HepG2 (cell line): ENCODE data around the gene NEDD4L. TPM values are rescaled to one million over a fixed set of nuclear protein-coding genes. Genes with fewer than 3 reads are reported as not detected.

Experiments used
- GMEB1 ChIP-seq: sonication (generic); formaldehyde crosslinking; IDR thresholded peaks from 2 replicates; pipeline ENCODE4 v1.5.1; 2020; ENCODE audit warnings: missing genetic modification reagents, mild to moderate bottlenecking, borderline replicate concordance
- MAFK ChIP-seq, 2 experiments: IDR thresholded peaks in 1 of 2; conservative IDR thresholded peaks in 1 of 2; 2 replicates each; pipeline ENCODE4 v1.6.1; 2011; ENCODE audit warnings: improper control_type of control experiment in 2 of 2, low read length in 2 of 2
- MIER2 ChIP-seq: IDR thresholded peaks from 2 replicates; pipeline ENCODE4 v1.6.1; 2016; ENCODE audit warnings: missing biosample characterization, missing genetic modification reagents
- MLLT10 ChIP-seq: sonication (generic); formaldehyde crosslinking; IDR thresholded peaks from 2 replicates; pipeline ENCODE4 v1.4.0; 2020; ENCODE audit warnings: missing genetic modification reagents
- NBN ChIP-seq: fragments of 450-650 bp; conservative IDR thresholded peaks from 2 replicates; pipeline ENCODE4 v1.6.1; 2017
- NFYB ChIP-seq: sonication (generic); formaldehyde crosslinking; IDR thresholded peaks from 2 replicates; pipeline ENCODE4 v1.4.0; 2020; ENCODE audit warnings: missing genetic modification reagents
- SAP130 ChIP-seq: IDR thresholded peaks from 2 replicates; pipeline ENCODE4 v1.6.1; 2016; ENCODE audit warnings: low read depth
- TFAP4 ChIP-seq: sonication (generic); IDR thresholded peaks from 2 replicates; pipeline ENCODE4 v1.6.1; 2016; ENCODE audit warnings: low read depth, borderline replicate concordance
- ZBTB7B ChIP-seq: sonication (generic); formaldehyde crosslinking; IDR thresholded peaks from 2 replicates; pipeline ENCODE4 v1.4.0; 2020; ENCODE audit warnings: missing genetic modification reagents
- ZEB1 ChIP-seq: IDR thresholded peaks from 2 replicates; pipeline ENCODE4 v1.6.1; 2012; ENCODE audit warnings: mild to moderate bottlenecking, low read depth, inconsistent platforms; ENCODE audit not compliant: insufficient replicate concordance
- ZNF10 ChIP-seq: sonication (generic); formaldehyde crosslinking; IDR thresholded peaks from 2 replicates; pipeline ENCODE4 v1.4.0; 2020; ENCODE audit warnings: mild to moderate bottlenecking, low read depth, missing genetic modification reagents, borderline replicate concordance
- ZNF317 ChIP-seq: sonication (generic); formaldehyde crosslinking; IDR thresholded peaks from 2 replicates; pipeline ENCODE4 v1.5.0; 2020; ENCODE audit warnings: mild to moderate bottlenecking, missing genetic modification reagents
- ZNF672 ChIP-seq: sonication (generic); formaldehyde crosslinking; IDR thresholded peaks from 2 replicates; pipeline ENCODE4 v1.8.1; 2022; ENCODE audit warnings: missing genetic modification reagents
- polyA plus RNA-seq, 8 experiments: library from polyadenylated mRNA; depleted of rRNA in 3 of 8; stranded (reverse) in 7 of 8; unstranded in 1 of 8; fragments of >200 nt; fragmentation: Illumina TruSeq in 4 of 8; extraction: Trizol in 4 of 8; gene quantifications; 2 replicates each; pipeline versions ENCODE4 v1.2.1 to v1.2.3, GENCODE V29; 2011 to 2016; ENCODE audit warnings: low read depth in 4 of 8, missing spikeins in 1 of 8, mixed read lengths in 1 of 8; ENCODE audit not compliant: insufficient read depth in 1 of 8
- total RNA-seq, 5 experiments: library from RNA; depleted of rRNA; stranded (reverse); fragments of >200 nt; fragmentation: Illumina TruSeq; extraction: Trizol; gene quantifications; 2 replicates each; pipeline ENCODE4 v1.2.3, GENCODE V29; 2016; ENCODE audit warnings: low read depth in 1 of 5
- TF ChIP-seq, protein P1 (sequence below): sonication (generic); formaldehyde crosslinking; IDR thresholded peaks from 2 replicates; pipeline ENCODE4 v1.5.0; 2020; ENCODE audit warnings: mild to moderate bottlenecking, missing genetic modification reagents, borderline replicate concordance
- TF ChIP-seq, protein P2 (sequence below): sonication (generic); formaldehyde crosslinking; IDR thresholded peaks from 2 replicates; pipeline ENCODE4 v1.5.0; 2020; ENCODE audit warnings: missing genetic modification reagents
- TF ChIP-seq, protein P3 (sequence below): sonication (generic); formaldehyde crosslinking; IDR thresholded peaks from 2 replicates; pipeline ENCODE4 v1.4.0; 2020; ENCODE audit warnings: missing genetic modification reagents

Gene NEDD4L
- total and polyA plus RNA-seq, 2 of the 13 experiments (the other 11 are each of a cell fraction or from before 2014, with no cell fraction given), result 168 to 390 TPM

- TF ChIP-seq, protein P1, sequence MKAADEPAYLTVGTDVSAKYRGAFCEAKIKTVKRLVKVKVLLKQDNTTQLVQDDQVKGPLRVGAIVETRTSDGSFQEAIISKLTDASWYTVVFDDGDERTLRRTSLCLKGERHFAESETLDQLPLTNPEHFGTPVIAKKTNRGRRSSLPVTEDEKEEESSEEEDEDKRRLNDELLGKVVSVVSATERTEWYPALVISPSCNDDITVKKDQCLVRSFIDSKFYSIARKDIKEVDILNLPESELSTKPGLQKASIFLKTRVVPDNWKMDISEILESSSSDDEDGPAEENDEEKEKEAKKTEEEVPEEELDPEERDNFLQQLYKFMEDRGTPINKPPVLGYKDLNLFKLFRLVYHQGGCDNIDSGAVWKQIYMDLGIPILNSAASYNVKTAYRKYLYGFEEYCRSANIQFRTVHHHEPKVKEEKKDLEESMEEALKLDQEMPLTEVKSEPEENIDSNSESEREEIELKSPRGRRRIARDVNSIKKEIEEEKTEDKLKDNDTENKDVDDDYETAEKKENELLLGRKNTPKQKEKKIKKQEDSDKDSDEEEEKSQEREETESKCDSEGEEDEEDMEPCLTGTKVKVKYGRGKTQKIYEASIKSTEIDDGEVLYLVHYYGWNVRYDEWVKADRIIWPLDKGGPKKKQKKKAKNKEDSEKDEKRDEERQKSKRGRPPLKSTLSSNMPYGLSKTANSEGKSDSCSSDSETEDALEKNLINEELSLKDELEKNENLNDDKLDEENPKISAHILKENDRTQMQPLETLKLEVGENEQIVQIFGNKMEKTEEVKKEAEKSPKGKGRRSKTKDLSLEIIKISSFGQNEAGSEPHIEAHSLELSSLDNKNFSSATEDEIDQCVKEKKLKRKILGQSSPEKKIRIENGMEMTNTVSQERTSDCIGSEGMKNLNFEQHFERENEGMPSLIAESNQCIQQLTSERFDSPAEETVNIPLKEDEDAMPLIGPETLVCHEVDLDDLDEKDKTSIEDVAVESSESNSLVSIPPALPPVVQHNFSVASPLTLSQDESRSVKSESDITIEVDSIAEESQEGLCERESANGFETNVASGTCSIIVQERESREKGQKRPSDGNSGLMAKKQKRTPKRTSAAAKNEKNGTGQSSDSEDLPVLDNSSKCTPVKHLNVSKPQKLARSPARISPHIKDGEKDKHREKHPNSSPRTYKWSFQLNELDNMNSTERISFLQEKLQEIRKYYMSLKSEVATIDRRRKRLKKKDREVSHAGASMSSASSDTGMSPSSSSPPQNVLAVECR (CRISPR knock-in tag), result peak; percentile 27; the same call in 1 of the 2 replicates
- TF ChIP-seq NBN (no peak), MIER2 (CRISPR knock-in tag) (no peak), GMEB1 (CRISPR knock-in tag) (no peak), TFAP4 (peak; percentile 36; the same call in 1 of the 2 replicates), SAP130 (CRISPR knock-in tag) (peak; percentile 76), ZEB1 (peak; percentile 39), NFYB (no peak), ZNF317 (CRISPR knock-in tag) (no peak), MLLT10 (CRISPR knock-in tag) (no peak), ZNF10 (CRISPR knock-in tag) (no peak), MAFK (conservative IDR thresholded peaks at IDR 0.05 in 1 of 2, IDR thresholded peaks at IDR 0.05 in 1 of 2; ENCODE audit: low read length in 2 of 2) (peak; percentile 62 to 86), ZBTB7B (CRISPR knock-in tag) (peak; percentile 84), ZNF672 (CRISPR knock-in tag) (no peak)
- TF ChIP-seq, protein P2, sequence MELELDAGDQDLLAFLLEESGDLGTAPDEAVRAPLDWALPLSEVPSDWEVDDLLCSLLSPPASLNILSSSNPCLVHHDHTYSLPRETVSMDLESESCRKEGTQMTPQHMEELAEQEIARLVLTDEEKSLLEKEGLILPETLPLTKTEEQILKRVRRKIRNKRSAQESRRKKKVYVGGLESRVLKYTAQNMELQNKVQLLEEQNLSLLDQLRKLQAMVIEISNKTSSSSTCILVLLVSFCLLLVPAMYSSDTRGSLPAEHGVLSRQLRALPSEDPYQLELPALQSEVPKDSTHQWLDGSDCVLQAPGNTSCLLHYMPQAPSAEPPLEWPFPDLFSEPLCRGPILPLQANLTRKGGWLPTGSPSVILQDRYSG (CRISPR knock-in tag), result no peak
- TF ChIP-seq, protein P3, sequence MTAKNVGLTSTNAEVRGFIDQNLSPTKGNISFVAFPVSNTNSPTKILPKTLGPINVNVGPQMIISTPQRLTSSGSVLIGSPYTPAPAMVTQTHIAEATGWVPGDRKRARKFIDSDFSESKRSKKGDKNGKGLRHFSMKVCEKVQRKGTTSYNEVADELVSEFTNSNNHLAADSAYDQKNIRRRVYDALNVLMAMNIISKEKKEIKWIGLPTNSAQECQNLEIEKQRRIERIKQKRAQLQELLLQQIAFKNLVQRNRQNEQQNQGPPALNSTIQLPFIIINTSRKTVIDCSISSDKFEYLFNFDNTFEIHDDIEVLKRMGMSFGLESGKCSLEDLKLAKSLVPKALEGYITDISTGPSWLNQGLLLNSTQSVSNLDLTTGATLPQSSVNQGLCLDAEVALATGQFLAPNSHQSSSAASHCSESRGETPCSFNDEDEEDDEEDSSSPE (CRISPR knock-in tag), result no peak
Observed at GRCh38 chr18:58054041-58054781, 10.2 kb downstream of the NEDD4L start (continued).
